ENCODE measurements around the gene ZBTB2.

ZBTB2 gene

GRCh38 chr6:151335930-151336329, 55.4 kb downstream of the ZBTB2 start:
- no peaks in the 10 kb centered on the region for H4K20me1 ChIP-seq (ENCODE audit: control insufficient read depth, insufficient read depth, low read depth, low read length)

GRCh38 chr6:151330130-151330696, 61.1 kb downstream of the ZBTB2 start:
- Histone ChIP-seq H3K4me2 (ENCODE audit: low read length) (no peak overlapping the region), H4K20me1 (ENCODE audit: control insufficient read depth, insufficient read depth, low read depth, low read length) (no peaks in the 10 kb centered on the region), H3K9me2 (replicated peaks; ENCODE audit: control insufficient read depth, low read length) (no peaks in the 10 kb centered on the region), H3K27me3 (ENCODE audit: control insufficient read depth, low read length) (peaks cover 10% of the 10 kb centered on the region), H3K9me3 (ENCODE audit: control insufficient read depth, insufficient read depth, low read length) (no peaks in the 10 kb centered on the region), H3K27ac (ENCODE audit: low read depth, low read length) (no peak overlapping the region), H3K79me2 (ENCODE audit: control insufficient read depth, low read length) (no peaks in the 10 kb centered on the region), H3F3A (ENCODE audit: control insufficient read depth, insufficient read depth) (no peaks in the 10 kb centered on the region), H3K4me3 (ENCODE audit: low read length) (no peak overlapping the region), H3K4me1 (ENCODE audit: control insufficient read depth, low read length) (no peaks in the 10 kb centered on the region), H3K36me3 (ENCODE audit: control insufficient read depth, low read length) (no peaks in the 10 kb centered on the region)
- TF ChIP-seq CTCF (IDR thresholded peaks at IDR 0.05; ENCODE audit: low read depth, low read length, poor library complexity, severe bottlenecking): no peak
- TF ChIP-seq EZH2phosphoT487 (IDR thresholded peaks at IDR 0.05; ENCODE audit: borderline replicate concordance, low read length): no peak

More at GRCh38 chr6:151335930-151336329, 55.4 kb downstream of the ZBTB2 start:
- Histone ChIP-seq H3K9me2 (replicated peaks; ENCODE audit: control insufficient read depth, low read length) (no peaks in the 10 kb centered on the region), H3K36me3 (ENCODE audit: control insufficient read depth, low read length) (no peaks in the 10 kb centered on the region), H3K27me3 (ENCODE audit: control insufficient read depth, low read length) (peaks cover 9% of the 10 kb centered on the region), H3F3A (ENCODE audit: control insufficient read depth, insufficient read depth) (no peaks in the 10 kb centered on the region), H3K4me3 (ENCODE audit: low read length) (no peak overlapping the region), H3K27ac (ENCODE audit: low read depth, low read length) (no peak overlapping the region), H3K4me1 (ENCODE audit: control insufficient read depth, low read length) (peaks cover 11% of the 10 kb centered on the region), H3K9me3 (ENCODE audit: control insufficient read depth, insufficient read depth, low read length) (peaks cover 3% of the 10 kb centered on the region; the same call in 1 of the 2 replicates), H3K4me2 (ENCODE audit: low read length) (peak overlapping the region; percentile 31; the same call in 1 of the 2 replicates), H3K79me2 (ENCODE audit: control insufficient read depth, low read length) (no peaks in the 10 kb centered on the region)
- TF ChIP-seq EZH2phosphoT487 (IDR thresholded peaks at IDR 0.05; ENCODE audit: borderline replicate concordance, low read length) (no peak), CTCF (IDR thresholded peaks at IDR 0.05; ENCODE audit: low read depth, low read length, poor library complexity, severe bottlenecking) (no peak)

GRCh38 chr6:151327101-151327500, 64.3 kb downstream of the ZBTB2 start:
- Histone ChIP-seq H3K27ac (ENCODE audit: low read depth, low read length) (no peak overlapping the region), H3K9me2 (replicated peaks; ENCODE audit: control insufficient read depth, low read length) (no peaks in the 10 kb centered on the region), H3K27me3 (ENCODE audit: control insufficient read depth, low read length) (peaks cover 18% of the 10 kb centered on the region), H3K4me2 (ENCODE audit: low read length) (no peak overlapping the region), H4K20me1 (ENCODE audit: control insufficient read depth, insufficient read depth, low read depth, low read length) (no peaks in the 10 kb centered on the region), H3F3A (ENCODE audit: control insufficient read depth, insufficient read depth) (no peaks in the 10 kb centered on the region), H3K36me3 (ENCODE audit: control insufficient read depth, low read length) (no peaks in the 10 kb centered on the region), H3K9me3 (ENCODE audit: control insufficient read depth, insufficient read depth, low read length) (no peaks in the 10 kb centered on the region), H3K79me2 (ENCODE audit: control insufficient read depth, low read length) (no peaks in the 10 kb centered on the region), H3K4me3 (ENCODE audit: low read length) (no peak overlapping the region), H3K4me1 (ENCODE audit: control insufficient read depth, low read length) (no peaks in the 10 kb centered on the region)
- TF ChIP-seq CTCF (IDR thresholded peaks at IDR 0.05; ENCODE audit: low read depth, low read length, poor library complexity, severe bottlenecking): no peak
- no peak for TF ChIP-seq EZH2phosphoT487 (IDR thresholded peaks at IDR 0.05; ENCODE audit: borderline replicate concordance, low read length)

All from DOHH2 (cell line).